HCT116 (cell line): ENCODE data around the gene ACAD8.

ENCODE experiments used
- ATF3 ChIP-seq: IDR thresholded peaks from 2 replicates; pipeline ENCODE4 v1.6.1; 2012
- CBX3 ChIP-seq: IDR thresholded peaks from 2 replicates; pipeline ENCODE4 v1.6.1; 2012; ENCODE audit warnings: low read depth
- CEBPB ChIP-seq: IDR thresholded peaks from 2 replicates; pipeline ENCODE4 v1.6.1; 2012; ENCODE audit warnings: low read depth
- CTCF ChIP-seq, 3 experiments: fragments of 200-600 bp in 1 of 3; sonication (generic) in 1 of 3; IDR thresholded peaks in 2 of 3; conservative IDR thresholded peaks in 1 of 3; 2 replicates each; pipeline ENCODE4 v1.5.1; 2012 to 2017; ENCODE audit warnings: low read depth in 2 of 3, low read length in 2 of 3, antibody characterized with exemption in 1 of 3, borderline replicate concordance in 1 of 3, control low read depth in 1 of 3, mild to moderate bottlenecking in 1 of 3, mixed read lengths in 1 of 3, mixed run types in 1 of 3, moderate library complexity in 1 of 3; ENCODE audit not compliant: insufficient read depth in 1 of 3
- EZH2 ChIP-seq: fragments of 200-600 bp; sonication (generic); IDR thresholded peaks from 2 replicates; pipeline ENCODE4 v1.6.1; 2017; ENCODE audit warnings: antibody characterized with exemption, mixed run types
- FOSL1 ChIP-seq: IDR thresholded peaks from 2 replicates; pipeline ENCODE4 v1.6.1; 2012; ENCODE audit warnings: low read depth
- MAX ChIP-seq: IDR thresholded peaks from 2 replicates; pipeline ENCODE4 v1.6.1; 2012
- POLR2A ChIP-seq: IDR thresholded peaks from 2 replicates; pipeline ENCODE4 v1.7.0; 2011; ENCODE audit warnings: borderline replicate concordance; ENCODE audit not compliant: insufficient read depth, insufficient read length; ENCODE audit errors: extremely low read depth
- POLR2AphosphoS5 ChIP-seq: IDR thresholded peaks from 2 replicates; pipeline ENCODE4 v1.6.1; 2011; ENCODE audit warnings: mild to moderate bottlenecking, low read depth, low read length, moderate library complexity
- TCF7L2 ChIP-seq: IDR thresholded peaks from 2 replicates; pipeline ENCODE4 v1.7.0; 2011; ENCODE audit warnings: borderline replicate concordance, inconsistent platforms; ENCODE audit not compliant: insufficient read depth, insufficient read length; ENCODE audit errors: extremely low read depth
- YY1 ChIP-seq: IDR thresholded peaks from 2 replicates; pipeline ENCODE4 v1.6.1; 2011; ENCODE audit warnings: low read length, low read depth, moderate library complexity, mild to moderate bottlenecking; ENCODE audit not compliant: insufficient replicate concordance; ENCODE audit errors: extremely low read depth
- ZFX ChIP-seq: fragments of 450-650 bp; IDR thresholded peaks from 2 replicates; pipeline ENCODE4 v1.6.1; 2017
- ZNF274 ChIP-seq: fragments of 200-500 bp; sonication (Bioruptor generic); IDR thresholded peaks from 2 replicates; pipeline ENCODE4 v1.6.1; 2014; ENCODE audit warnings: mild to moderate bottlenecking, low read depth, low read length, inconsistent platforms

- TF ChIP-seq CTCF (IDR thresholded peaks at IDR 0.05 in 2 of 3, conservative IDR thresholded peaks at IDR 0.05 in 1 of 3; ENCODE audit: borderline replicate concordance in 1 of 3, insufficient read depth in 1 of 3, low read depth in 2 of 3, low read length in 2 of 3) (no peak), ZNF274 (no peak), POLR2A (no peak), EZH2 (no peak), ZFX (no peak), POLR2AphosphoS5 (no peak), MAX (no peak), TCF7L2 (no peak), CBX3 (no peak), ATF3 (no peak), CEBPB (no peak), YY1 (no peak), FOSL1 (no peak)
Observed at GRCh38 chr11:134250675-134251074, 2.7 kb upstream of the ACAD8 start.
